Right ventricle myocardium inferior (tissue), 1 donor: ENCODE results near the gene PDE1A. TPM values are rescaled to one million over a fixed set of nuclear protein-coding genes. Genes with fewer than 3 reads are reported as not detected.
"Not testable (repeated sequence)": the region's sequence is repeated elsewhere in the genome, so short reads cannot be mapped to it uniquely, and the experiment has no call there.

Source experiments
- ATAC-seq: fragments of 200-7000 bp; cut with Tn5 transposase; one replicate; pipeline ENCODE4 v1.9.1; 2020; ENCODE audit warnings: mild to moderate bottlenecking, moderate library complexity
- DNase-seq: peaks from one replicate; pipeline ENCODE4 v3.0.0; 2021; ENCODE audit errors: missing footprints
- intact Hi-C: fragments of 100-400 bp; cut with DNase I; formaldehyde crosslinking; loops from one replicate; pipeline ENCODE4 v1.11.0; 2022
- total RNA-seq: library from RNA; stranded (reverse); fragmentation: NEBNext Ultra II Directional; extraction: Animal tissue kit (Norgen Biotek cat#: 25700); gene quantifications from one replicate; pipeline ENCODE4 v1.2.1, GENCODE V29; 2021
- donor health status: DM: no; HTN: yes; CAD: no; lungs with severe emphysema.

The PDE1A gene
- total RNA-seq, 1 donor from 2014 or later = 14.6 TPM

DNA sequence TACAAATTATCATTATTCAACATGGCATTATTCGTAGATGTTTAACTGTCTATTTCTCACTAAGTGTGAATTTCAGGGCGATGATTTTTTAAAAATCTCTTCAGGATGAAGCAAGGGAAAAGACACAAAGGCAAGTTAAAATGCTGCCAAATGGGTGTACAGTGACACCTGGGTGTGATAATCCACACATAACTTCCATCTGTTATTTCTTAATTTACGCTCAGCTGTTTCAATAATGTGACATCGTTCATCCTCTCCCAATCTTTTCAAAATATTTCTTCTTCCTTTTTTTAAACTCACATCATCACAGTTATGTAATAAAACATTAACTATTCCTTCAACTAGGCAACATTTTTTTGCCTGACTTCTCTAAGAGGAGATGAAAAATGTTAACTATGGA, 10.6 kb downstream of the PDE1A start:
- DNase-seq (no peak), ATAC-seq (no peak)
- intact Hi-C loops = no loop called here

DNA sequence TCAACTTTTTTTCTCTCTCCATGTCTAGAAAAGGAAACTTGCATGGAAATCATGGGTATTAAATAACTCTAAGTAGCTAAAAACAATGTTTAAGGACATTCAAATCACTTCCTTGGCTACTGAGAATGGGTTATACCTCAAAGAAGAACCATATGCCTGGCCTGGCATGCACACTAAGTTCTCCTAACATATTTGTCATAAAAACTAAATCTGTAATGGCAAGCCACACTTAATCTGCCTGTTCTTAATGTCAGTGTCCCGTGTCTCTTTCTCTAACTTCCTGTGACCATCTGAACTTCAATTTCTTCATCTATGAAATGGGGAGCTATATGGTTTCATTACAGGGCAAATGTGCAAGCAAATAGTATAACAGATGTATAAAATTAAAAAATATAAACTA, 11.1 kb downstream of the PDE1A start:
- ATAC-seq = no peak
- intact Hi-C loops = no loop called here

DNA sequence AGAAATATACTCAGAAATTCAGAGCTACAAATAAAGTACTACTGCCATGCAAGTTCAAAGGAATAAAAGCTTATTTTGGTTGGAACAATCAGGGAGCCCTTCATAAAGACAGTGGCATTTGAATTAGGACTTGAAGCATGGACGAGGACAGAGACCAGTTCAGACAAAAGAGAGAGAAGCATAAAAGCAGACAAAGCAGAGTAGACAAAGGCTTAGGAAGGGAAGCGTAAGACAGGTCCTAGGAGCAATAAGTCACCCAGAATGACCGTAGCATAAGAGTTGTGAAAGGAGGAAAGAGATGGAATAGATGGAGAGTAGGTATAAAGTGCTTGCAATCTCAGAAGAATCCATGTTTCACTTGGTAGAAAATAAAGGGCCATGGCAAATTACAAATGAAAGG, 14.0 kb downstream of the PDE1A start:
- DNase-seq = no peak
- ATAC-seq = no peak
- intact Hi-C loops = no loop called here

More for the DNA sequence above, 11.1 kb downstream of the PDE1A start:
- no peak for DNase-seq

DNA sequence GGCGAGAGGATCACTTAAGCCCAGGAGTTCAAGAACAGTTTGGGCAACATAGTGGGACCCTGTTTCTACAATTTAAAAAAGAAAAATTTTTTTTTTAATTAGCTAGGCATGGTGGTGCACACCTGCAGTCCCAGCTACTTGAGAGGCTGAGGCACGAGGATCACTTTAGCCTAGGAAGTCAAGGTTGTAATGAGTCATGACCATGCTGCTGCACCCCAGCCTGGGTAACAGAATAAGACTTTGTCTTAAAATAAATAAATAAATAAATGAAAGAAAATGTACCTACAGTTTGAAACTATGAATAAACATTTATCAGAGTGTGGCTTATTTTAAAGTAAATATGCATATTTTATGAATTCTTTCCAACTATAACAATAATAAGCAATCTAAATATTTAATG, 16.7 kb downstream of the PDE1A start:
- intact Hi-C loops = no loop called here
- ATAC-seq = no peak
- no peak for DNase-seq

DNA sequence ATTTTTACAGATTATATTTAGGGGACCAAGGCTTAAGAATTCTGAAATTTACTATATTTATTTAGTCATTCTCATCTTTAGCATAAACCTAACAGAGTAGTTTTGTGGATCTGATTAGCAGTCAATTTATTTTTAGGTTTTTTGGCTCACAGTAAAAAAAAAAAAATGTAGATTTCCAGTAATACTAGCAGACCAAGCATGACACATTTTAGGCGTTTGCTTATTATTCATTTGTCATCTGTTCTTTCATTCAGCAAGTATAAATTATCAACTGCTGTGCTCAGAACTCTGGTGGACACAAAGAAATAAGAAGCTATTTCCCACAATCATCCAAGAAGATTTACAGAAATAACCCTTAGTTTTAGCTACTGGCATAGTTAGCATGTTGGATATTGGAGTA, 20.6 kb downstream of the PDE1A start:
- no peak for ATAC-seq
- intact Hi-C loops = no loop called here
- no peak for DNase-seq

DNA sequence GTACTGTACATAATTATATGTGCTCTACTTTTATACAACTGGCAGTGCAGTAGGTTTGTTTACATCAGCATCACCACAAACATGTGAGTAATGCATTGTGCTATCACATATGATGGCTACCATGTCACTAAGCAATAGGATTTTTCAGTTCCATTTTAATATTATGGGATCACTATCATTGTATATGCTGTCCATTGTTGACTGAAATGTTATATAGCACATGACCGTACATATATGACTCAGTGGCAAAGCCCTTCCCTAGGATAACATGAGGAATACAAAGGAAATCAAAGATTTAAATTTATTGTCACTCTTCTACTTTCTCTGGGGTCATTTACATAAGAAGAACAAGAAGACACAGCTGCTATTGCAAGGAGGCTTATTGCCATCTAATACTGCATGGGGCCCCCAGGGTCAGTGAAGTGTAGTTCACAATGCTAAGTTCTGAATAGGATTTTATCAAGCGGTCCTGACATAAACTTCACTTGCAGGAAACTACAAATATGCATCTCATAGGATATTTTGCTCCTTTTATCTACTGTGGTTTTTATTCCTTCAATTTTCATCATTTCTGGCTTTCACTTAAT, 21.8 kb downstream of the PDE1A start:
- no peak for DNase-seq
- no peak for ATAC-seq
- intact Hi-C loops = no loop called here

DNA sequence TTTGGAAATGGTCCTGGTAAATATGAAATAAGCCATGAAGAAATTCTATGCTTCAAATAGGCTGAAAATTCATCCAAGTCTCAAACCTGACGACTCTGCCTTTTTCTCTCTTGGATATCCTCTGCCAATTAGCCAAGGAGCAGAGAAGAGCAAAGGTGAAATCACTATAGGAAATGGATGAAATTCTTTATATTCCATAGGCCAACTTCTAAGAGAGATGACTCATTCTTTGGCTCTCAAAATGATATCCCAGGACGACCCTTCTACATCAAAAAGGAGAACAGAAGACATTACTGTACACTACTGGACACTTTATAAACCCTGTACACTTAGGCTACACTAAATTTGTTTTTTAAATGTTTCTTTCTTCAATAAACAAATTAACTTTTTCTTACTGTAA, 22.7 kb downstream of the PDE1A start:
- no peak for ATAC-seq
- DNase-seq = no peak
- intact Hi-C loops = no loop called here

DNA sequence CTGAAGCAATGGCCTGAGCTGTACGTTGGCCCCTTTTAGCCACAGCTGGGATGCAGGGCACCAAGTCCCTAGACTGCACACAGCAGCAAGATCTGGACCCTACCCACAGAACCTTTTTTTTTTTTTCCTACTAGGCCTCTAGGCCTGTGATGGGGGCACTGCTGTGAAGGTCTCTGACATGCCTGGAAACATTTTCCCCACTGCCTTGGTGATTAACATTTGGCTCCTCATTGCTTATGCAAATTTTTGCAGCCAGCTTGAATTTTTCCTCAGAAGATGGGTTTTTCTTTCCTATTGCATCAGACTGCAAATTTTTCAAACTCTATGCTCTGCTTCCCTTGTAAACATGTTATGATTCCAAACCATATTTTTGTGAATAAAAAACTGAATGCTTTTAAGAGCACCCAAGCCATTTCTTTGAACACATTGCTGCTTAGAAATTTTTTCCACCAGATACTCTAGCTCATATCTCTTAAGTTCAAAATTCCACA, 33.5 kb downstream of the PDE1A start:
- intact Hi-C loops = no loop called here
- ATAC-seq = no peak
- DNase-seq = no peak

DNA sequence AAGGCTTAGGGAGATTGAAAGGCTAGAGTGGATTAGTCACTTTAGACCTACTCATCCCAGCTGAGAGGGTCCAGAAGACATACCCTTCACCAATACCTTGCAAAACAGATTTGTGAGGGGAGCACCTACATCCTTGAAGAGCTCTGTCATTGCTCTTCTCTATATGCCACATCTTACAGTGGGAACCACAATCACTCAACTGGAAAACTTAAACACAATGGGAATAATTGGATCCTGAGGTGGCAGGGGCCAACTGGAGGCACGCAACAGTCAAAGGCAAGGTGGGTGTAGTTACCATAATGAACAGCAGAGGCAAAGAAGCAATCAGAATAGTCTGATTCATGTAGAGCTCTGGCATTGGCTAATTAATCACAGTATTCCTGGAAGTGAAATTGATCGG, 35.4 kb downstream of the PDE1A start:
- intact Hi-C loops = no loop called here
- DNase-seq = no peak
- ATAC-seq = no peak

DNA sequence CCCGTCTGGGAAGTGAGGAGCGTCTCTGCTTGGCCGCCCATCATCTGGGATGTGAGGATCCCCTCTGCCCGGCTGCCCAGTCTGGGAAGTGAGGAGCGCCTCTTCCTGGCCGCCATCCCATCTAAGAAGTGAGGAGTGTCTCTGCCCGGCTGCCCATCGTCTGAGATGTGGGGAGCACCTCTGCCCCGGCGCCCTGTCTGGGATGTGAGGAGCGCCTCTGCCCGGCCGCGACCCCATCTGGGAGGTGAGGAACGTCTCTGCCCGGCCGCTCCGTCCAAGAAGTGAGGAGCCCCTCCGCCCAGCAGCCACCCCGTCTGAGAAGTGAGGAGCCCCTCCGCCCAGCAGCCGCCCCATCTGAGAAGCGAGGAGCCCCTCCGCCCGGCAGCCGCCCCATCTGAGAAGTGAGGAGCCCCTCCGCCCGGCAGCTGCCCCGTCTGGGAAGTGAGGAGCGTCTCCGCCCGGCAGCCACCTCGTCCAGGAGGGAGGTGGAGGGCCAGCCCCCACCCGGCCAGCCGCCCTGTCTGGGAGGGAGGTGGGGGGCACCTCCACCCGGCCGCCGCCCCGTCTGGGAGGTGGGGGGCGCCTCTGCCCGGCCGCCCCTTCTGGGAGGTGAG, 40.5 kb downstream of the PDE1A start:
- ATAC-seq, DNase-seq, intact Hi-C loops: not testable (repeated sequence)

DNA sequence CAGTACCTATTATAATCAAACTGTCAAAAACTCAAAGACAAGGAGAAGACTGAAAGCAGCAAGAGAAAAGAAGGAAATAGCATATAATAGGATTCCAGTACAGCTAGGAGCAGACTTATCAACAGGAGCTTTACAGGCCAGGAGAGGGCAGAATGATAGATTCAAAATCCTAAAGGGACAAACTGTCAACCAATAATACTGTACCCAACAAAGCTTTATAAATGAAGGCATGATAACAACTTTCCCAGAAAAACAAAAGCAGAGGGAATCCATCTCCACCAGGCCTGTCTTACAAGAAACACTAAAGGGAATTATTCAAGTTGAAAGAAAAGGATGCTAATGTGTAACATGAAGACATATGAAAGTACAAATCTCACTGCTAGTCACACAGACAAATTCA, 42.0 kb downstream of the PDE1A start:
- no peak for ATAC-seq
- intact Hi-C loops = no loop called here
- DNase-seq = no peak

DNA sequence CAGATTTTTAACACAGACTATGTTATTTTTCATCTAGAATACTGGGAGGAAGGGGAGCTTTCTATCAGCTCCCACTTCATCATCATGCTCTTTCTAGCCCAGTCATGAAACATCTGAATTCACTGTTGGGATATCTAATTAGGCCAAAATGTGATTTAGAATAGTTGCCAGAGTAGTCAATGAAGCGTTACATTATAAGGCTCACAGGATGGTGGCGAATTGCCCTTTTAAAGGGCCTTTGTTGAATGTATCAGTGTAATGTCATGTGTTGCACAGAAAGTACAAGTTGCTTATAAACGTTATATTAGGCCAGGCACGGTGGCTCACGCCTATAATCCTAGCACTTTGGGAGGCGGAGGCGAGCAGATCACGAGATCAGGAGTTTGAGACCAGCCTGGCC, 45.6 kb downstream of the PDE1A start:
- intact Hi-C loops = no loop called here
- no peak for ATAC-seq
- DNase-seq = no peak

DNA sequence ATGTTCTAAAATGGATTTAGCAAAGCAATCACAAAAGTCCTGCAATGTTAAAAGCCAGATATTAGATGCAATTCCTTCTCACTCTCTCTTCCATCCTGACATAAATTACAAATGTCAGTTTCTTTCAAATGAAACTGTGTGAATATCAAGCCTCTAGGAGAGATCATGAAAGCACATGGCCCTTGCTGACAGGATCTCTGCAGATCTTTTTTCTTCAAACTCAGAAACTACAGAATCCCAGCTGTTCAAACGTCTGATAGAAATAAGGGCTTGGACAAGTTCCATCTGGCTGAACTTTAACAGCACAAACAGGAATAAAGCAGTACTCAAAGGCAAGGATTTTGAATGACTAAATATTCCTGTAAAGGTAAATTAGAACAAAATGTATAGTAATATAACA, 47.6 kb downstream of the PDE1A start:
- DNase-seq (no peak), ATAC-seq (peak; percentile 84)
- intact Hi-C loops = no loop called here

DNA sequence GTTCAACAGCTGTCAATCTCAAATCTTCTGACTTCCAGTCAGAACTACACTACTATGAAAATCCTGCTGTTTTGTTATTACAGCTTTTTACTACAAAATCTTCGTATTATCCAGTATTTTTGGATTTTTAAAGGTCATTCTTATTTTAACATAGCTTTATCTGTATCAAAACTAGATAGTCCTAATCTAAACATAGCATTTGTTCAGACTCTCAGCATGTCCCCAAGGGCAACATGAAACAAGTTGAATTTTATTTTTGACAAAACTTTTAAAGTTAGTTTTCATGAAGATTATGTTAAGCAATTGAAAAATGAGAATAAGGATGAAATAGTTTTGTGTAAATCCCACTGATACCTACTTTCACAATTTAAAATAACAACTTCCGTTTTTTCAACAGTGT, 48.1 kb downstream of the PDE1A start:
- ATAC-seq = peak; percentile 26
- intact Hi-C loops = no loop called here
- no peak for DNase-seq

DNA sequence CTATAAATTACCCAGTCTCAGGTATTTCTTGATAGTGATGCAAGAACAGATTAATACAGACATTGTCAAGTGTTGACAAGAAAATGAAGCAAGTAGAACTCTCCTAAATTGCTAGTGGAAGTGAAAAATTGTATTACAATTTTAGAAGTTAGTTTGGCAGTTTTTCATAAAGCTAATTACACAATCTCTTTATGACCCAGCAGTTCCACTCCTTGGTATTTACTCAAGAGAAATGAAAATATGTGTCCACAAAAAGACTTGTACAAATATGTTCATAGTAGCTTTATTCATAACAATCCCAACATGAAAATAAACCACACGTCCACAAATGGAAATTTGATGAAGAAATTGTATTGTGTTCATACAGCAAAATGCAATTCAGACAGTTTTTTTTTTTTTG, 49.4 kb downstream of the PDE1A start:
- no peak for ATAC-seq
- intact Hi-C loops = no loop called here
- no peak for DNase-seq

DNA sequence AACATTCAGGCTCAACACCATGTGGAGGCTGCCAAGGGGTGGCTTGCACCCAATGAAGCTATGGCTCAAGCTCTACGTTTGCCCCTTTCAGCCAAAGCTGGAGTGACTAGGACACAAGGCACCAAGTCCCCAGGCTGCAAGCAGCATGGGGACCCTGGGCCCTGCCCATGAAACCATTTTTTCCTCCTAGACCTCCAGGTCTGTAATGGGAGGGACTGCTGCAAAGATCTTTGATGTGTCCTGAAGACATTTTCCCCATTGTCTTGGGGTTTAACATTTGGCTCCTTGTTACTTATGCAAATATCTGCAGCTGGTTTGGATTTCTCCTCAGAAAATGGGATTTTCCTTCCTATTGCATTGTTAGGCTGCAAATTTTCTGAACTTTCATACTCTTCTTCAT, 51.0 kb downstream of the PDE1A start:
- ATAC-seq = no peak
- DNase-seq = no peak
- intact Hi-C loops = no loop called here

DNA sequence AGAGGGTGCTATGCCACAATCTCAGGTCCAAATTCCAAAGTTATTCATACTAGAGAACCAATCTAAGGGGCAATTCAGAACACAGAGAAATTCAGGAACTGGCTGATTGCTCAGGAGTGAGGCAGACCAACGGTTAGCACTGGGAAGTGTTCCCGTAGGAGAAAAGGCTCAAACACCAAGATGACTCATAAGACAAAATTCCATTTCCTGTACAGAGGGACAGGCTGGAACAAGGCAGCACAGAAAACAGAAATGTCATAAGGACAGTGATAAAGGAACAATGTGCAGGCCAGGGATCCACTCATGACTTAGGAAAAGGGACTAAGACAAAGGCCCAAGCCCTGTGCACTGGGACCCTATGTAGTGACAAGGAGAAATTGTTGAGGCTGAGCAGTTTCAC, 54.2 kb downstream of the PDE1A start:
- intact Hi-C loops = loop anchor here (2.0 to 5.0 kb wide), 2 partner anchors 50 to 120 kb away; no protein-coding TSS in a partner anchor
- ATAC-seq (peak; percentile 93), DNase-seq (no peak)

DNA sequence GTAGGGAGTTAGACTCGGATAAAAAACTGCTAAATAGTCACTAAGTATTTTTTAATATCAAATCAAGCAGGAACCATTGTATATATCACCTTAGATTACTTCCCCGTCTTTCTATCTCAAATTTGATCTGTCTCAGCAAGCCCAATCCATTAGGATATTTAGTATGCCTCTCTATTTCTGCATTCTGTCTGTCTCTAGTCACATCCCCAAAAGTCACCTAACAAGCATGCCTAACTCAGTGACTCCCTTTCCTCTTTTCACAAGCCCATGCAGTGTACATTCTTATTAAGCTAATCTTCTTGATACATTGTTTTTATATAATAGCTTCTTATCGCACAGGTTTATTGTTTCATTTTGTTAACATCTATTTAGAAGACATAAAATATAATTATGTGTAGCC, 57.8 kb downstream of the PDE1A start:
- DNase-seq (no peak), ATAC-seq (no peak)
- intact Hi-C loops = no loop called here

DNA sequence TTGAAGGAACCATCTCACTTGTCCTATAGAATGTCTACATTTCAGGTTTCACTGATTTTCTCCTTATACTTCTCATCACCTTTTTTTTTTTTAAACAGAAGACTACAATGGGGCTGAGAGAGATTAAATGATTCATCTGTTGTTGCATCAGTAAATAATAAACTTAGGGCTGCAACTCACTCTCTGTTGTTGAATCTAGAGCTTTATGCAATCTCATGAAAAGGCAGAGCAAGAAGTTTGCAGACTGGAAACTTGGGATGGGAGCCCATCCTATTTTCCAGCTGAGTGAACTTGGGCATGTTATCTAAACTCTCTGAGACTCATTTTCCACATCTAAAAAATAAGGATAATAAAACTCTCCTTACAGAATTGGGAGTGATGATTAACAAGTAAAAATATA, 58.4 kb downstream of the PDE1A start:
- DNase-seq (no peak), ATAC-seq (no peak)
- intact Hi-C loops = no loop called here

DNA sequence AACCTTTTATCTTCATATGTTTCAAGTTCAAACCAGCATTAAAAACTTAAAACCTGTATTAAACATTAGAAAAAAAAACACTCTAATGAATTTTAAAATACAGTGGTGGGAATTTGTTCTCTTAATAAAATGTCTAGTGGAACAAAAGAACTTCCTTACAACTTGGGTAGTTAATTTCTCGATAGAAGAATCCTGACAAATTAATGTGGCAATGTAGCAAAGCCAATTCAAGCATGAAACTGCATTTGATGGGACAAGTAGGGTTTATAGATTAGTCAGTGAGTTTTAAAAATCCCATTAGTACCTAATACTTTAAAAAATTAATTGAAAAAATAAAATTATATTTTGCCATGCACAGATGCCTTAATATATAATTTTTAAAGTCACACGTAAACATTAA, 59.4 kb downstream of the PDE1A start:
- intact Hi-C loops = no loop called here

DNA sequence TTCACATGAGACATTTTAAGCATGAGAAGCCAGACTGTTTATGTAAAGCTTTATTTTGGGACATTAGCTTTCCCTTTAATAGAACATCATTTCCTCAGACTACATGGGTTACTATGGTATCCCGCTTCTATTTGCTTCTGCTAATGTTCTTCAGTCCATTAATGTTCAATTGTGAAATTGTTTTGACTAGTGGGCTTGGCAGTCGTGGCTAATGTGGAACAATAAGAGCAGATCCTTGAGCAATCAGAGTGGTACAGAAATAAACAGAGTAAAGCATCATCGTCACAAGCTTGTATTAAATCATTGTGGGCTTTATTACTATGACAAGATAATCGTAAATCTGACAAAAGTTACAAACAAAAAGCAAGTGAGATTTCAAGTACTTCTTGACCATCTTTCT, 60.2 kb downstream of the PDE1A start:
- no peak for DNase-seq
- no peak for ATAC-seq
- intact Hi-C loops = no loop called here

More for the DNA sequence above, 59.4 kb downstream of the PDE1A start:
- DNase-seq = no peak
- ATAC-seq = no peak
